NCI-H128 (cell line): ENCODE measurements around the gene LPCAT1.
"Not testable (repeated sequence)": the region's sequence is repeated elsewhere in the genome, so short reads cannot be mapped to it uniquely, and the experiment has no call there.

ENCODE experiments used
- DNase-seq: peaks from one replicate; lab custom pipeline; 2025; ENCODE audit not compliant: unreplicated experiment; lab: John Stamatoyannopoulos, UW

Gene LPCAT1

GRCh38 chr5:1523480-1523792 lies 324 bp downstream of the LPCAT1 start:
- DNase-seq = no peak

DNA sequence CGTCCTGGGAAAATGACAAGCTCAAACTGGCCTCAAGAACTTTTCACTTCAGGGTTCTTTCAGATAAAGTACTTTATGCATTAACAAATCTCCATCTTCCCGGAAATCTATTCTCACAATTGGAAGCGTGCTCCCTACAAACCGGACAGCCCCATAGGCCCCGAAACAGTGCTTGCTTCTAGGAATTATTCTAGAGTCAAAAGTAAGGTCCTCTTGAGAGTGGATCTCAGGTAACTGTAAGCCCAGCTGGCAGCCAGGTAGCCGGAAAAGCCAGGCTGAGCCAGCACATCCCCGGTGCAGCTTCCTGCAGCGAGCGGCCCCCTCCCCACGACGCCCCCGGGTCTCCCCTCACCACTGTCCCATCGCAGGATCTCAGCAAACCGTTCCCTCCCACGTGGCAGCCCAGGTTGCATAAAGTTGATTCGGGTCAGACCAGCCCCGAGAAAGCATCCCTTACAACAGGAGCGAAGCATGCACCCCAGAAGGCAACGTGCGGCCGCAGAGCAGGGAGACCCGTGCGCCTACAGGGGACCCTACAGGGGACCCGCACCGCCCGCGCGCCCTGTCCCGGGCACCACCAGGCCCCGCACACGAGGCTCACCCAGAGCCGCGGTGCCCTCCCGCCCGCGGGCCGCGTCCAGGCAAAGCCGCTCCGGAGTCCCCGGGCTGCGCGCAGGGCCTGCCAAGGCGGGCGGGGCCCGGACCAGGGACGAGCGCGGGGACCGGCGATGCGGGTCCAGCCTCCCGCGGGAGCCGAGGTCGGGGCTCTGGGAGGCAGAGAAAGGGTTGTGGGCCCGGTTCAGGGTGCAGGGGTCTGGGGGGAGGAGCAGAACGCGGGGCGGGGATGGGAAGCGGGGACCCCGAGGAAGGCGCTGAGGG lies 920 bp downstream of the LPCAT1 start:
- DNase-seq = no peak

- DNase-seq = no peak
These were observed 1.8 kb downstream of the LPCAT1 start for GRCh38 chr5:1521671-1522600.

DNA sequence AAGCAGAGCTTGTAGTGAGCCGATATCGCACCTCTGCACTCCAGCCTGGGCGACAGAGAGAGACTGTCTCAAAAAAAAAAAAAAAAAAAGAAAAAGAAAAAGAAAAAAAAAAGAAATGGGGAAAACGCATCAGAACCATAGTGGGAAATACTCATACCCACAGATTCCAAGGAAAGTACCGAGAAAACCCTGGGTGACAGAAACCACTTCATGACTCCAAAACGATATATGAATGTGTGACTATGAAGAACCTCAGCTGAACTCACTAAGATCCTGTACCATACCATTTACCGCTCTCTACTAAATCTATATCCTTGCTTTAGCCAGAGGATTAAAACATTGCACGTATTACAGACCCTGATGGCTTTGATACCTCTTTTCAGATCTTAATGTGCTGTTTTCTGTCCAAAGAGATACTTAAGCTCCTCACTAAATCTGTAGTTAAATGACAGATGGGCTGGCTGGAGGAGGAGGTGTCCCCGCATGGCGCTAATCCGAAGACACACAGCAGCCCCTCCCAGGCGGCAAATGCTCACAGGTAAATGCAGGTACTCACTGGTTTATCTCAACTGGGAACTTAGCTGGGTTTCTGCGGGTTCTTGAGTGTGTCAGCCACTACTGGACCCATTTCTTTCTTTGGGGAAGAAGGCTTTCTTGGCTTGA lies 2.8 kb downstream of the LPCAT1 start:
- no peak for DNase-seq

- DNase-seq = no peak
These were observed 4.0 kb downstream of the LPCAT1 start for GRCh38 chr5:1519631-1520210.

GRCh38 chr5:1517838-1518237 lies 5.9 kb downstream of the LPCAT1 start:
- no peak for DNase-seq

- DNase-seq = no peak
These were observed 6.9 kb downstream of the LPCAT1 start for GRCh38 chr5:1516615-1517601.

- no peak for DNase-seq
These were observed 7.7 kb downstream of the LPCAT1 start for GRCh38 chr5:1515921-1516571.

DNA sequence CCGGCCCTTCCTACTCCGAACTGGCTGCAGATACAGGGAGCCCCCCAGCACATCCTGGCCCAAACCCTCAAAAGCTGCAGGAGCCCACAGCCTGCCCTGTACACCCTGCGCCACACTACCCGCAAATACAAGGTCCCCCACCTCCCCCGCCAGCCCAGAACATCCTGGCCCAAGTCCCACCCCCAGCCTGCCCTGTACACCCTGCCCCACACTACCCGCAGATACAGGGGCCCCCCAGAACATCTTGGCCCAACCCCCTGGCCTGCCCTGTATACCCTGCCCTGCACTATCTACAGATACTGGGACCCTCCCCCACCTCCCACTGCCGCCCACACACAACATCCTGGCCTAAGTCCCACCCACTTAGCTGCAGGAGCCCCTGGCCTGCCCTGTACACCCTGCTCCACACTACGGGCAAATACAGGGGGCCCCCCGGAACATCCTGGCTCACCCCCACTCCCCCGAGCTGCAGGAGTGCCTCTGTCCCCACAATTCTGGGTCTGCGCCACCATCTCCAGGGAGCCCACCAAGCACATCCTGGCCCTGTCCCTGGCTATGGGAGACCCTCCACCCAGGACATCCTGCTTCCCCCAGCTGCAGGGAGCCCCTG lies 8.3 kb downstream of the LPCAT1 start:
- DNase-seq = no peak

DNA sequence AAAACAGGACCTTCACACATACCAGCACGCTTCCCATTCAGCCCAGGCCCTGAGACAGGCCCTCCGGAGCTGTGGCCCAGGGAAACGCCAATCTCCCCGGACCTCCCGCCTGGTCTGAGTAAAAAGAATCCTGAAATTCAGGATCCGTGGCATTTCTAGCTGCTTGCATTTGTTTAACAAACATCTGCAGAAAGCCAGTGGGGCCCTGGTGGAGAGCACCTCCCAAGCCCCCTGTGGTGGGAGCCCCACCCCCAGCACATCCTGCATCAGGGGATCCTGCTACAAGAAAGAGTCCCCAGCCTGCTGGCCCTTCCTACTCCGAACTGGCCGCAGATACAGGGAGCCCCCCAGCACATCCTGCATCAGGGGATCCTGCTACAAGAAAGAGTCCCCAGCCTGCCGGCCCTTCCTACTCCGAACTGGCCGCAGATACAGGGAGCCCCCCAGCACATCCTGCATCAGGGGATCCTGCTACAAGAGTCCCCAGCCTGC lies 8.9 kb downstream of the LPCAT1 start:
- DNase-seq = not testable (repeated sequence)

GRCh38 chr5:1514027-1514818 lies 9.5 kb downstream of the LPCAT1 start:
- DNase-seq = no peak

DNA sequence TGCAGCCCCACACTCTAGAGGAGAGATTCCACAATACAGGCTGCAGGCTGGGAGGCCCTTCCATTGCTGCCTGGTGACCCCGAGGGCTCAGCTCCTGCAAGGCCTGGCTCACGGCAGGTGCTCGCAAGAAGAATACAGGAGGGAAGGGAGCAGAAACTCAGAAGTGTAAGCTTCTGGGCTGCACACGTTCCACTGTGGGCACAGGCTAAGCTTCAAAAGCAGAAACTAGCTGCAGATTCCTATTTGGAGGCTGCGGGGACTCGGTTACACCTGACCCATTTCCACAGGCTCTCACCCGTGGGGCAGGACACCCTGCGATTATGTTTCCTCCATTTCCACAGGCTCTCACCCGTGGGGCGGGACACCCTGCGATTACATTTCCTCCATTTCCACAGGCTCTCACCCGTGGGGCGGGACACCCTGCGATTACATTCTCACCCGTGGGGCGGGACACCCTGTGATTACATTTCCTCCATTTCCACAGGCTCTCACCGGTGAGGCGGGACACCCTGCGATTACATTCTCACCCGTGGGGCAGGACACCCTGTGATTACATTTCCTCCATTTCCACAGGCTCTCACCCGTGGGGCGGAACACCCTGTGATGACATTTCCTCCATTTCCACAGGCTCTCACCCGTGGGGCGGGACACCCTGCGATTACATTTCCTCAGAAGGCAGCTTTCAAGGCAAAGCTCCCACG lies 10.3 kb downstream of the LPCAT1 start:
- DNase-seq = no peak

DNA sequence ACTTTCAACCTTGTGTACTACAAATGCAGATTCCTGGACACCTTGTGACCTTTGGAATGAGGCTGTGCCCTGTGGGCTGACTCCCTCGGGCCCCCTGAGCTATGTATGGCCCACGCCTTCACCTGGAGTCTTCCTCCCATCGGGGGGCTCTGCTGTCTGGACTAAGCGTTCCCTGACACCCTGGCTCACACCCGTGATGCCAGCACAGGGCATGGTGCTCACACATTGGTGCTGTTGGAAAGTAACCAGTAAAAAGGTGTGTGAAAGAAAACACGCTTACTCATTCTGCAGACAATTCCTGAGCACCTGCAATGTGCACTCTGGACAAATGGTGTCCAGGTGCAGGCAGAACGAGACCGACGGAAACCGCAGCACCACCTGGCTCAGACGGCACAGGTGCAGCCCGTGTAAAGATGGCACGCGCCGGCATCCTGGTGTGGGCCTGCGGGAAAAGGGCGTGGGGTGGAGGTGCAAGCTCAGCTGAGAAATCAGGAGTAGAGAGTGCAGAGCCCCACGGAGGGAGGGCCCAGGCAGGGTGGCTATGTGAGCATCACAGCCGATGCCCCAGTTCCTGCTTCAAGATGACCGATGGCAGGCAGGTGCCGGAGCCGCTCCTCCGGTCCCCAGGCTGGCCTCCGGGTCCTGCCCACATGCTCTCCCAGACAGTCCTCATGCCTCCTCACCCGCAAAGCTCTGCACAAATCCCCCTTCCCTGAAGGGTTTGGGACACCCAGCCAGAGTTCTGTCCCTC lies 11.0 kb downstream of the LPCAT1 start:
- no peak for DNase-seq

- no peak for DNase-seq
These were observed 11.9 kb downstream of the LPCAT1 start for GRCh38 chr5:1511651-1512540.

GRCh38 chr5:1511048-1511447 lies 12.7 kb downstream of the LPCAT1 start:
- no peak for DNase-seq

- DNase-seq = no peak
These were observed 13.1 kb downstream of the LPCAT1 start for GRCh38 chr5:1510631-1511030.
